ENCODE measurements around the gene INPP5D.

DNA sequence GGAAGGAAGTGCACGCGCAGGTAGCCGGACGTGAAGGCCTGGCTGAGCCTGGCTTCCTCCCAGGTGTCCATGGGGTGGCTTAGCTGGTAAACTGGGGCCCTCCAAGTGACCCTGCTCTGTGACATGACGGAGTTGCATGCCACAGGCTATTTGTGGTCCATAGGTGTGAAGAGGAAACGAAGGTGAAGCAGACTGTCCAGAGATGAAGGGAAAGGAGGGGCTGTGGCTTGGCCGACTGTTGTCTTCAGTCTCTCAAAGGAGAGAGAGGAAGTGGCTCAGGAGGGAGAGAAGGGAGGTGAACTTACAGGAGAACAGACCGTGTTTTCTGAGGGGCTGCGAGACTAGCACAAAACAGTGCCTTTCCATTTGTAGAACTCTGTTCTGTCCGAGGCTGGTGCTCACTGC lies 19.3 kb downstream of the INPP5D start:
- no peak for TF ChIP-seq POLR2AphosphoS5 (IDR thresholded peaks at IDR 0.05; ENCODE audit: insufficient read depth in 1 of 2, low read depth in 1 of 2)
- no peak for TF ChIP-seq POLR2A (IDR thresholded peaks at IDR 0.05)
- TF ChIP-seq, protein P1, sequence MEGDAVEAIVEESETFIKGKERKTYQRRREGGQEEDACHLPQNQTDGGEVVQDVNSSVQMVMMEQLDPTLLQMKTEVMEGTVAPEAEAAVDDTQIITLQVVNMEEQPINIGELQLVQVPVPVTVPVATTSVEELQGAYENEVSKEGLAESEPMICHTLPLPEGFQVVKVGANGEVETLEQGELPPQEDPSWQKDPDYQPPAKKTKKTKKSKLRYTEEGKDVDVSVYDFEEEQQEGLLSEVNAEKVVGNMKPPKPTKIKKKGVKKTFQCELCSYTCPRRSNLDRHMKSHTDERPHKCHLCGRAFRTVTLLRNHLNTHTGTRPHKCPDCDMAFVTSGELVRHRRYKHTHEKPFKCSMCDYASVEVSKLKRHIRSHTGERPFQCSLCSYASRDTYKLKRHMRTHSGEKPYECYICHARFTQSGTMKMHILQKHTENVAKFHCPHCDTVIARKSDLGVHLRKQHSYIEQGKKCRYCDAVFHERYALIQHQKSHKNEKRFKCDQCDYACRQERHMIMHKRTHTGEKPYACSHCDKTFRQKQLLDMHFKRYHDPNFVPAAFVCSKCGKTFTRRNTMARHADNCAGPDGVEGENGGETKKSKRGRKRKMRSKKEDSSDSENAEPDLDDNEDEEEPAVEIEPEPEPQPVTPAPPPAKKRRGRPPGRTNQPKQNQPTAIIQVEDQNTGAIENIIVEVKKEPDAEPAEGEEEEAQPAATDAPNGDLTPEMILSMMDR (IDR thresholded peaks at IDR 0.05): no peak
